GM21529 (cell line): ENCODE data around the gene KBTBD2.
A peak's percentile ranks its signal among the peaks of the same experiment; 100 is the strongest.
"Not testable (repeated sequence)": the region's sequence is repeated elsewhere in the genome, so short reads cannot be mapped to it uniquely, and the experiment has no call there.

Experiments used
- ATAC-seq: cut with Tn5 transposase; IDR thresholded peaks from one replicate; pipeline ENCODE4 v1.9.1; 2021; ENCODE audit not compliant: unreplicated experiment

KBTBD2 gene

DNA sequence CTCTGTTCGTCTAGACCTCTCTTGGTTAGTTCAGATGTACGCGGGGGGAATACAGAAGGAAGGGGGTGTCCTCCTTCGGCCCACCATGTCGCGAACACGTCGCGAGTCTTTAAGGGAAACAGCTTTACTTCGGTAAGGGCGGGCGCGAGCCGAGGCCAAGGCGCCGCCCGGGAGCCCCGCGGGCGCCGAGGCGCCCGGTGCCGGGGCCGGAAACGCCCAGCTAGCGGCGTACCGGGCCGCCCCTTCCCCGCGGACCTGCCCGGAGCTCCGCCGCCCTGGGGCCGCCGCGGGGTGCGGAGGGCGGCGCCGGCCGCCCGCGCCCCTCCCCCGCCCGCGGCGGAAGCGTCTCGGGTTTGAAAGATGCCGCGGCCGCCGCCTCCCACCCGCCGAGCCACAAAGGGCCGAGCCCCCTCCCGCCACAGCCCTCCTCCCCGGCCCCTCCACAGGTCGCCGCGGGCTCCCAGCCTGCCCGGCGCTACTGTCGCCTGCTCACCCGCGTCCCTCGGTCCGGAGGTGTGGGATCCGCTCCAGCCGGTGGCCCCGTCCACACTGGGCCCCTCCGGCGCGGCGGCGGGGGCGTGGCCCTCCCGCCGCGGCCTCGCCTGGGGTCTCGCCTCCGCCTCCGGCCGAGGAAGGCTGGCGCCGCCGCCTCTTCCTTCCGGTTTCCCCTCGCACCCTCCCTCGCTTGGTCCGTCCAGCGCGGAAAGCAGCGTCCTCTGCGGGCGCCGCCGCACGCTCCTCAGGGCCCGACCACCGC, at the start of gene KBTBD2:
Gene KBTBD2, minus strand, starts transcription at position 718 of the 757 bp plus-strand sequence. CDS start 12,156 bp downstream, outside the sequence.
- ATAC-seq, result peak; percentile 71

DNA sequence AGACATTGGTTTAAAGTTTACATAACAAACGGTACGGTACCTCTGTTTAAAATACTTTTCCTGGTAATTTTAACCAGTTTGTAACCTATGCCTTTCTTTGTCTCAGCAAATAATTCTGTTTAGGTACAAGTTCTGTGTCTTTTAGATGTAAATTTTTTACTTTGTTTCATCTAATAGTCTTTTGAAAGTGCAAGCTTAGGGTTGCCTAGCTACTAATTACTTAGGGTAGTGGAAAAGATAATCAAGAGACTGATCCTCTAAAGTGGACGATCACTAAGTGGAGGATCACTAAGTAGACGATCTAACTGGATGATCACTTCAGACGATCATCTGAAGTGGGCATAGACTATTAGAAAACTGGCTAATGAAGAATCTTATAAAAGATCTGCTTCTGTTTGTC, 49.6 kb upstream of the KBTBD2 start:
- no peak for ATAC-seq

DNA sequence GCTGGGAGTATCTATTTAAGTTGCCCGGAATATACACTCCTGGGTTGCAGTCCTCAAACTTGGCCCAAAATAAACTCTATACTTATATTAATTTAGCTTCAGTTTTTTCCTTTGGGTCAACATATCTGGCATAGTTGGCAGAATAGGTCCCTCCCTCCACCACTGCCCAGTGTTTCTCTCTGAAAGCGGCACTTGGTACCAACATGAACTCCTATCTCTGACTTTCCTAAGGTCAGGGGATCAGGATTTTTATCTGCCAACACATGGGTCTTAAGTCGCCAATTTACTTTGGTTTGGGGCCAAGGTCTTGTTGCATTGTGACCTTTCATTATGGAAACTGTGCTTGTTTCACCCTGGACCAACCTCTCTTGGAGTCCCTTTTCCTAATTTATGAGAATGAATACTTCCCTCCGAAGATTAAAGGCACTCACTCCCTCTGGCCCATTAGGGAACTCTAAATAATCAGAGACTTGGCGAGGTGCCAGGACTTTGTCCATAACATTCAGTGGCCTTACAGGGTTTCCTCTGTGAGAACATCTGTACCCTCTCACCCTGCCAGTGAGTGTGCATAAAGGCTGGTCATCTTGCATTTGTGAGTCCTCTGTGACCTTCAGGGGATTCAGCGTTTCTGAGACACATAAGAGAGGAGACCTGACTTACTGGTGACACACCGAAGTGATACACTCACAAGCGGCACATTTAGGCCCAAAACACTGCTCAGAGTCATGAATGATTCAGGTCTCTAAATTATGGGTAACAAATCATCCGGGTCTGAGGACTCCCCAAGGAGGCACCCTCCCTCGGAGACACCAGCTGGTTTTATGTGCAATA, 46.0 kb upstream of the KBTBD2 start:
- ATAC-seq, result no peak

DNA sequence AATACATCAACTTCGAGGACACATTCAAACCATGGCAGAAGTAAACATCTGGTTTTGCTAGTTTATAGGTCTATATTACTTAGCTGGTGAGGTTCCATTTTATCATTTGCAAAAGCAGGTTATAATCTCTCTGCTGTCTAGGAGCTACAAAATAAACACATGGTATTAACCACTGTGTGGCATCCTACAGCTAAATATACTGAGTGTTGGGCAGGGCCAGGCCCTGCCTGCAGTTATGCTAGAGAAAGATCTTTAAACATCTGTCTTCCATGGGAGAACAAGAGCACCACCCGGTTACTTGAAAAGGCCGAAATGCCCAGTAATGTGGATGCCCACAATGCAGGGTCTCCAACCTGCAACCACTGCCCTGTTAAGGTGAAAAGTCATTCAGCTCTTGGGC, 45.1 kb upstream of the KBTBD2 start:
- ATAC-seq, result no peak

DNA sequence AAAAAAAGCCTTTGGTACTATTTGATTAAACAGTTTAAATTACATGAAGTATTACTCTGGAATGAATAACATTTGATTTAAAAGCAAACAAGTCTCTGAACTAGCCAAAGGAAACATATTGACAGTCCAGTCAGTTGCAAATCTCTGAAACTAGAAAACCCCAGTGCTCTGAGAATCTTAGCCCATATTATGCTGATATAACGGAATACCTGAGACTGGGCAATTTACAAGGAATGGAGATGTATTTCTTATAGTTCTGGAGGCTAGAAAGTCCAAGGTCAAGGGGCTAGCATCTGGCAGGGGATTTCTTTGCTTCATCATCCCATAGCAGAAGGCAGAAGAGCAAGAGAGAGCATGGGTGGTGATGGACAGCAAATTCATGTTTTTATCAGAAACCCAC, 44.0 kb upstream of the KBTBD2 start:
- ATAC-seq, result no peak

DNA sequence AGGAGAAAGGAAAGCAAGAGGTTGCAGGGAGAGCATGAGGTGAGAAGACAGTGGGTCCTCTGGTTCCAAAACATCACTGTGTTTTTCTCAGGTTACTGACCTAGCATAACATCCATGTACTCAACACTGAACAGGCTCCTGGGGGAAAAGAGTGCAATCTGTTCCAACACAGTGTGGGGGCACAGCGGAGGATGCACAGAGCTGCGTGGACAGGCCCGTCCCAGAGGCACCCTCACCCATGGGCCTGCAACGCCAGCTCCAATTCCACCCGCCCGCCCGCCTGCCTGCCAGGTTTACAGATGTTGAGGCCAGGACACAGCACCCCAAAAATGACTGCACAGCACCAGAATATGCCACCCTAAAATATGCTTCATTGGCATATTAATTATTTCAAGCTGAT, 38.8 kb upstream of the KBTBD2 start:
- ATAC-seq, result no peak

DNA sequence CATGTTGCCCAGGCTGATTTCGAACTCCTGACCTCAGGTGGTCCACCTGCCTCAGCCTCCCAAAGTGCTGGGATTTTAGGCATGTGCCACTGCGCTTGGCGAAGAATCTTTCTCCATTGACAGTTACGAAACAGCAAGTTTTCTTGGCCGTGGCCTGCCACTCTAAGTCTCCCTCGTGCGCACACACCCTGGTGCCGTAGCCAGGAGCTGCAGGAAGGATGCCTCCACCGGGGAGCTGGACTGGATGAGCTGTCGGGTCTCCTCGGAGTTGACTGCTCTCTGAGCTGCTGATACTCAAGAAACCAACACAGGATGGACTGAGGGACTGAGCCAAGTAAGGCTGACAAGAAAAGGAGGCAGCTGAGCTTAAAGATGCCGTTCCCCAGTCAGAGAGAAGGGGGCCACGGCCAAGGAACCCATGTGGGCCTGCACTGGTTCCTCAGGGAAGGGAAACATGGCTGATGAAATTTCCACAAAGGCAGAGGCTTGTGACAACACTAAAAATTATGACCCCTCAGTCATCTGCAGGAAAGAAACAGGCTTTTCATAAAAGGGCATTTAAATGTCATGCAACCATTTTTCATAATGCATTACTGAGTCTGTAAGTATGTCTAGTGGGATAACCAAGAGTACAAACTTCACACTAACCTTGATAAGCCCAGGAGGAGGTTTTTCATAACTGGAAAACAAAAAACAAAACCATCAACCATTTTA, 38.0 kb upstream of the KBTBD2 start:
- ATAC-seq, result no peak

DNA sequence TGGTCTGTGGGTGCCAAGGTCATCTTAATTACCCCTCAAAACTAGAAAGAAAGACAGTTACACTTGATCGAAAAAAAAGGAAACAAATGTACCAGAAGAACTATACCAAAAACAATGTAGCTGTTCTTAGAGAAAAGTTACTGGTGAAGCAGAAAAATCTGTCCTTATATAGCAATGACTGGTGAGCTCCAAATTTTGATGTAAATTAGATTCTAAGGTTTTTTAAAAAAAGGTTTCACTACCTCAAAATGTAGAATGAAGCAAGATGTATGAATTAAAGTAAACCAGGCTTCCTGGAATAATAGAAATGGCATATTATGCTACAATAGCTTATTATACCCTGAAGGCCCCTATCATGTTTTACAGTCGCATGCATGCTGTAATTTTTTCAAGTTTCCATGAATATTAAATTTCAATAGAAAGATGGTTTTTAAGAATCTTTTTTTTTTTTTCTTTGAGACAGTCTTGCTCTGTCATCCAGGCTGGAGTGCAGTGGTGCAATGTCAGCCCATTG, 37.3 kb upstream of the KBTBD2 start:
- ATAC-seq, result no peak

DNA sequence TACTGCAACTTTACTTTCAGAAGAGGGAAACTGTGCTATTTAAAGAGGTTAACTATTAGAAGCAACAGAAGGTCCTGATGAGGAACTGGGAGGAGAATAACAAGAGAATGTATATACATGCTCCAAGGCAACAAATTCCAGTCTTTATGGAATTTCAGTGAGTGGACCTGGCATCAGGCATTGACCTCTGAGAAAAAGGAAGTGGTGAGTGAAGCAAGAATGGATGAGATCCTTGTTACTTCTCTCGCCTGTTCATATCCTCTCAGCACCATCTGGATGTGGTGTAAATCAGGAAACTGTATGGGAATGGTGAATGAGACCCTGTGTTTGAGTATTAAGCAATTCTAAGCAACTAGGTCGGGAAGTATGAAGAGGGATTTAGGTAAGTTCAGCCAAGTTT, 30.3 kb upstream of the KBTBD2 start:
- no peak for ATAC-seq

DNA sequence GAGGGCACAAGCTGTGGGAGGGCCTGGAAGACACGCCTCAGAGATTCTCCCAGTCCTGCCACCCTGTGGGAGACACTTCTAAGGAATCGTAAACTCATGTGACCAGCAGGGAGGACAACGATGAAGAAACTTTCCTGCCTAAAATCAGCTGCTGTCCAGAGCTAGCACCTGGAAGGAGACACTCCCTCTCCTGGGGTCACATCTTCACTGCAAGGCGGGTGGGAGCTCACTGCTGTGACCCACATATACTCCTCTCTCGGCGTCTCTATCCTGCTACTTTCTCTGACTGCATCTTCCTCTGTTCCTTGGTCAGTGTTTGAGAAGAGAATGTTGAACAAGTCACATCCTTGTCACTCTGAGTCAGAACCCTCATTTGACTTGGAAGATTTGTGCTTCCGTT, 25.4 kb upstream of the KBTBD2 start:
- not testable (repeated sequence) for ATAC-seq

DNA sequence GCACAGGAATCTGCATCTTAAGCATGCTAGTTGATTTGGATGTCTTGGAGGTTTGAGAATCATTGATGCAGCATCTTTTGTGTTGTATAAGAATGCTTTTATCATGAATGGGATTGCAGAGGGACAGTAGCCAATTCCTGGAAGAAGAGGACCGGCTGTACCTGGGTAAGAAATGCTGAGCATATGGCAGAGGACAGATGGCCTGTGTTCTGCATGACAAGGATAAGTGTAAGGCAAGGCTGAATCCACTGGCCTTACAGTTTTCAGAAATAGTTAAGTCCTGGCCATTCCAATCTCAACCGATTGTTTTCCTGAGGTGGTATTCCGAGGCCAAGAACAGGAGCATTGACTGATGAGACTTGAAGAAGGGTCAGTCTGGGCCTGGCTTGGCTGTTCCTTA, 24.4 kb upstream of the KBTBD2 start:
- ATAC-seq, result no peak

DNA sequence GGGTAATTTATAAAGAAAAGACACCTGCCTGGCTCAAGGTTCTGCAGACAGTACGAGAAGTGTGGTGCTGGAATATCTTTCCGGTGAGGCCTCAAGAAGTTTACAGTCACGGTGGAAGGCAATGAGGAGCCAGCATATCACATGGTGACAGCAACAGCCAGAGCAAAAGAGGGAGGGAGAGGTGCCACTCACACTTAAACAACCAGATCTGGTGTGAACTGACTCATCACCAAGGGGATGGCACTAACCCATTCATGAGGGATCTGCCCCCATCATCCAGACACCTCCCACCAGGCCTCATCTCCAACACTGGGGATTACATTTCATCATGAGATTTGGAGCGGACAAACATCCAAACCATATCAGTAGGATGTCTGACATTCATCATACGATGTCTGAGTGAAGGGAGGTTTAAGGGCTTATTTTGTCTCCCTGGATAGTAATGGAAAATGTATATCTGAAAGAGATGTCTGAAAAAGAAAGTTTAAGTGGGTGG, 23.5 kb upstream of the KBTBD2 start:
- no peak for ATAC-seq

DNA sequence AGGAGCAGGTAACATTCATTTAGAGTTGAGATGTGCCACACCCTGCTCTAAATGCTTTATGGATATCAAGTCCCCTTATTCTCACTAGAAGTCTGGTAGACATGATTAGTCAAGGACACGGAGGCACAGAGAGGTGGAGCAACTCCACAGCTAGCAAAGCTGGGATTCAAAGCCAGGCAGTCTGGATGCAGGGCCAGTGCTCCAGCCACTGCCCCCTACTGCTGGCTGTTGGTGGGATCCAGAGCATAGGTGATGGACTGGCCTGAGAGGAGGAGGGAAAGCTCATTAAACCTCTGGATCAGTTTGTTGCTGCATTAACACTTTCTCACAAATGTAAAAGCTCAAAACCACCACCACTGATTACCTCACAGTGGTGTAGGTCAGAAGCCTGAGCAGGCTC, 22.6 kb upstream of the KBTBD2 start:
- ATAC-seq, result no peak

DNA sequence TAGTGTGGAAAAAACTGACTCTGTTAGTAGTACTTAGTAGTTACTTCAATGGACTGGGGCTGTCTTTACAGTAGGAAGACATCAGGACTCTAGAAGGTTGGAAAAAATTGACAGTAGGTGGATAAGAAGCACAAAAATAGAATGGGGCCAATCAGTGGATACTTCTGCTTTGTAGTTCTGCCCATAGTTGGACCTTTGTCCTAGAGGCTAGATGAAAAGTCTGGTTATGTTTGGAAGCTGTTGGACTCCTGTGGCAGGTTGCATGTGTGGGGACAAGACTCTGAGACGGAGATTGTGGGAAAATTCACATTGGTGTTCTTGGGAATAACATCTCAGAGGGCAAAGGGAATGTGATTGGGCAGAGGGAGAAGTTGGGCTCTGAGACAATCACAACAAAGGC, 18.6 kb upstream of the KBTBD2 start:
- no peak for ATAC-seq

DNA sequence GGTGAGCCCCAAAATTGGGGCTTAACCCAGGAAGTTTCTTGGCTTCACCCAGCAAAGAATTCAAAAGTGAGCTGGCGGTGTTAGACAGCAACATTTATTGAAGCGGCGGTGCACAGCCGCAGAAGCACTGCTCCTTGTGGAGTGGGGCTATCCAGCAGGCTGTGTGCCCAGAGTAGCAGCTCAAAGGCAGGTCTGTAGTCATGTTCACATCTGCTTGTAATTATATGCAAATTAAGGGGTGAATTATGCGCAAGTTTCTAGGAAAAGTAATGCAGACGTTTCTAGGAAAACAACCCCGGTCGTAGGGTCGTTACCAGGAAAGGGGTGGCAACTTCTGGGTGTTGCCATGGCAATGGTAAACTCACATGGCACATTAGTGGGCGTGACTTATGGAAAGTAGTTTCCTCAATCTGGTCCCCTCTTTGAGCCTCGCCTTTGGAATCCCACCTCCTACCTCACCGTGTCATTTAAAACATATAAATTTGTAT, 13.7 kb upstream of the KBTBD2 start:
- ATAC-seq, result peak; percentile 58

DNA sequence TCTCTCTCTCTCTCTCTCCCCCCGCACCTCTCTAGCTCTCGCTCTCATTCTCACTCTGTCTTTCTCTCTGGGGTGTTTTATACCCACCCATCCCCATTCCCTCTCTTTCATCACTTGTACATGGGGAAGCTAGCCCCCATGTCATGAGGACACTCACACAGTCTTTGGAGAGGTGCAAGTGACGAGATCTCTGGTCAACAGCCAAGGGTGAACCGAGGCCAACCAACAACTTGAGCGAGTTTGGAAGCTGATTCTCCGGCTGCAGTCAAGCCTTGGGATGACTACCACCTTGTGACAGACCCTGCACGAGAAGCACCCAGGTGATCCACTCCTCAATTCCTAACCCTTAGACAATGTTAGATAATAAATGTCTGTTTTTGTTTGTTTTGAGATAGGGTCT, 10.1 kb upstream of the KBTBD2 start:
- no peak for ATAC-seq

DNA sequence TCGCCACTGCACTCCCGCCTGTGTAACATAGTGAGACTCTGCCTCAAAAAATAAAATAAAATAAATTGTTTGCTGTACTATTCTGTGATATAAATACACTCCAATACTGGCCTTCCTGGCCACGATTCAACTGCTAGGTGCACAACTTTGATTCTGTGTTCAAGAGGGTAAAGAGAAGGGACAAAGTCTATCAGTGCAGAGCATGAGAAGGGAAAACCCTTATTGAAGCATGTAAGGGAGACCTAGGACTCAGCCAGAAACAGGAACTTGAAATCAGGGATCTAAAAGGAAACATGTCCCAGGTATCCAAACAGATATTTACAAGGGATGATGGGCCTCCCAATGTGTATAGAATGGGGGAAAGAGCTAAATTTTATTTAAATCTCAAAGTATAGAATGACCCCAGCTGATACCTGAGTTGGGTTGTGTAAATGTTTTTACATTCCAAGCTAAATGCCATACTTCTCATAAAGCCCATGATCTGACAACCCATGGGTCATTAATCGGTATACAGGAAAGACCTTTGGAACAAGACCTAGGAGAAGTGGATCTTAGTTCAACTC, 9.0 kb upstream of the KBTBD2 start:
- no peak for ATAC-seq

DNA sequence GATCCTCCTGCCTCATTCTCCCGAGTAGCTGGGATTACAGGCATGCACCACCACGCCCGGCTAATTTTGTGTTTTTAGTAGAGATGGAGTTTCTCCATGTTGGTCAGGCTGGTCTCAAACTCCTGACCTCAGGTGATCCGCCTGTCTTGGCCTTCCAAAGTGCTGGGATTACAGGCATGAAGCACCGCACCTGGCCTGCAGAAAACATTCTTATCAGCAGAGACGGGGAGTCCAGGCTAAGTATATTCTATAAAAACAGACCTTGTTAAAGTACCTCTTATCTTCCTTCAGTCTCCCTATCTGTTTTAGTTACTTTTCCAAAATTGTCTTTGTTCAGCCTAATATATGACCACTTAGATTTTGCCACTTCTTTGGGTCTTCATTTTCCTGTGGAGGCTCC, 5.8 kb upstream of the KBTBD2 start:
- not testable (repeated sequence) for ATAC-seq

DNA sequence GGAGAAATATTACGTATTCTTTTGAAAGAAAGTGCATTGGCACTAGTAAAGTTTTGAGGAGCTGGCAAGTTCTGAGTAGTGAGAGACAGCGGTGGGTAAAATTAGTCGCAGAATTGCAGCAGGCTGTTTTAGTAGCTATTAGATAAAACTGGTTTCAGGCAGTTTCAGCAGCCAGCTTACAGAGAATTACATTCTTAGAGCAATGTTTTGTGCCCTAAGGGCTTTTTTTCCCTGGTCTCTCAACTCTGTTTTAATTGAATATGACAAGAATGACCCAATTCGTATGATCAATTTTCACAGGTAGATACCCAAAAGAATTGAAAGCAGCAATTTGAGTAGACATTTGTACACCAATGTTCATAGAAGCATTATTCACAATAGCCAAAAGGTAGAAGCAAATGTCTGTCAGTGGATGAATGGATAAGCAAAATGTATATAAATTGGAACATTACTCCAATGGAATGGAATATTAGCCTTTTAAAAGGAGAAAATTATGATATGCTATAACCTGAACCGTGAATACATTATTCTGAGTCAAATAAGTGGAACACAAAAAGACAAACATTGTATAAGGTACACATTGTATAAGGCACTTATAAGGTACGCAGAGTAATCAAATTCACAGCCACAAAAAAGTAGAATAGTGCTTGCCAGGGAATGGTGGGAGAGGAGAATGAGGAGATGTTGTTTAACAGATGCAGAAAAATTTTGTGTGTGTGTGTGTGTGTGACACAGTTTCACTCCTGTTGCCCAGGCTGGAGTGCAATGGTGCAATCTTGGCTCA, 5.2 kb upstream of the KBTBD2 start:
- no peak for ATAC-seq

DNA sequence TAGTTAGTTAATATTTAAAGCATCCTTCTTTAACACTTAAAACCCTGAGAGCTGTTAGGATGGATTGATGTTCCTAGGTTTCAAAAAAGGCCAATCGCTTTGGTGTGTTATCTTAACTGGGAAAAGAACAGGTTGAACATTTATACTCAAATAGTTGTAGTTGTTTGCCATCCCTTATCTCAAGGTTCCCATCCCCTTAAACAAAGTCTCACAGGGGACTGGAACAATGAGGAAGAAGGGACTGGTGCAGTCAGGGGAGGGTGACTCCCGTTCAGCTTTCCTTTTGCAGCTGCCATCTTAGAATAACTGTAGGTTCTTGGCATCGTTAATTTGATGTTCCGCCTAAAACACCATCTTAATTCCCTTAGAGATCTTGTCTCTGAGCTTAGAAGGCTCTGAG, 2.6 kb upstream of the KBTBD2 start:
- no peak for ATAC-seq
